GM21423 (cell line): ENCODE measurements around the gene DCC.

Experiments
- ATAC-seq: cut with Tn5 transposase; IDR thresholded peaks from one replicate; pipeline ENCODE4 v1.9.1; 2021; ENCODE audit warnings: mild to moderate bottlenecking, moderate library complexity; ENCODE audit not compliant: unreplicated experiment

Gene DCC

GRCh38 chr18:52489396-52490306, 149.7 kb downstream of the DCC start:
- no peak for ATAC-seq

- no peak for ATAC-seq
Measured at GRCh38 chr18:52496426-52496825, 156.4 kb downstream of the DCC start.

GRCh38 chr18:52499016-52499415, 159.0 kb downstream of the DCC start:
- ATAC-seq = no peak

GRCh38 chr18:52499644-52500043, 159.6 kb downstream of the DCC start:
- ATAC-seq = no peak

GRCh38 chr18:52504589-52504988, 164.6 kb downstream of the DCC start:
- ATAC-seq = no peak

- ATAC-seq = no peak
Measured at GRCh38 chr18:52510139-52510538, 170.1 kb downstream of the DCC start.

- no peak for ATAC-seq
Measured at GRCh38 chr18:52518086-52518485, 178.1 kb downstream of the DCC start.

- no peak for ATAC-seq
Measured at GRCh38 chr18:52519021-52519420, 179.0 kb downstream of the DCC start.

- no peak for ATAC-seq
Measured at GRCh38 chr18:52523566-52523965, 183.6 kb downstream of the DCC start.

- ATAC-seq = no peak
Measured at GRCh38 chr18:52531836-52532235, 191.8 kb downstream of the DCC start.

- no peak for ATAC-seq
Measured at GRCh38 chr18:52536039-52536438, 196.0 kb downstream of the DCC start.

- ATAC-seq = no peak
Measured at GRCh38 chr18:52537261-52537660, 197.3 kb downstream of the DCC start.

- ATAC-seq = no peak
Measured at GRCh38 chr18:52541056-52541455, 201.1 kb downstream of the DCC start.

GRCh38 chr18:52544086-52544485, 204.1 kb downstream of the DCC start:
- no peak for ATAC-seq

GRCh38 chr18:52546686-52547346, 206.8 kb downstream of the DCC start:
- ATAC-seq = no peak

- no peak for ATAC-seq
Measured at GRCh38 chr18:52553441-52553840, 213.4 kb downstream of the DCC start.

- no peak for ATAC-seq
Measured at GRCh38 chr18:52554180-52554579, 214.2 kb downstream of the DCC start.

- ATAC-seq = no peak
Measured at GRCh38 chr18:52567360-52567759, 227.4 kb downstream of the DCC start.

- no peak for ATAC-seq
Measured at GRCh38 chr18:52569492-52569891, 229.5 kb downstream of the DCC start.

- no peak for ATAC-seq
Measured at GRCh38 chr18:52570975-52571374, 231.0 kb downstream of the DCC start.

GRCh38 chr18:52572036-52573000, 232.3 kb downstream of the DCC start:
- no peak for ATAC-seq
